ENCODE measurements around the gene RAB40AL. TPM values are rescaled to one million over a fixed set of nuclear protein-coding genes. Genes with fewer than 3 reads are reported as not detected.

Gene RAB40AL
- total RNA-seq, 2 donors from 2014 or later: 0.64 to 1.5 TPM

DNA sequence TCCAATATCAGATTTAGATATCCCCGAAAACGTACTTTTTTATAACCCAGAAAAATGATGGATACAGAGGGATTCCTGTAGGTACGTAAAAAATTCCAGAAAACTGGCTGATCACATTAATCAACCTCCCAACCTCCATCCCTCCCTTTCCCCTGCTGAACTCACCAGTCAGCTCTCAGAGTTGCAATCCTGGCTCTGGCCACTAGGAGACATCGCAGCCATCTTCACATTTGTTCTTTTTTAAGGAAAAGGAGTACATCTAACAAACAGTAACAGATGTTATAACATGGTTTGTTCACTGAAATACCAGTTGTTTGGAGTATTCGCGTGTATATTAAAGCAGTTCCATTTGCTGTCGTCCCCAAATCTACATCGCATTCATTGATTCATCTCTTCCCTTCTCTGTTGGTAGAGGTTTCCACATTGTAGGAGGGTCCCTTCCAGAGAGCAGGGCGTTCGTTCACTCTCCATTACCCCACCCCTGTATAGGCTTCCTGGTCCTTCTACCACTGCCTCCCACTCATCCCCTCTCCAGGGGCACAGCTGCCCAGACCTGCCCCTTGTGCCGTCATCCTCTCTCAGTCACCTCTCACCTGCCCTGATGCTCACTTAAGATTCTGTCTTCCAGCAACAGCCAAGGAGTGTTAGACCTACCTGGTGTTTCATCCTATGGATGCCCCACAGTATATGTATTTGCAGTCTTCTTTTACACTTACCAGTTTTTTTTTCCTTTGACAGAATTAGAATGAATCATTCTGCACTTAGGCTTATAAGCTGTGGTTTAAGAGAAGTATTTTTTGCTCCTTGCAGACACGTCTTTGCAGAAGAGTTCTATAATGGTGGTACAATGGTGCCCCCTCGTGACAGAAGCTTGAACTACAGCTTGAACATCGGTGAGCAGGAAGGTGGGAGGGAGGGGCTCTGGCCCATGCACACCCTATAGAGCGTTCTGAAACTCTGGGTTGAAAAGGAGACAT is 36.8 kb upstream of the RAB40AL start:
- TF ChIP-seq, protein P1, sequence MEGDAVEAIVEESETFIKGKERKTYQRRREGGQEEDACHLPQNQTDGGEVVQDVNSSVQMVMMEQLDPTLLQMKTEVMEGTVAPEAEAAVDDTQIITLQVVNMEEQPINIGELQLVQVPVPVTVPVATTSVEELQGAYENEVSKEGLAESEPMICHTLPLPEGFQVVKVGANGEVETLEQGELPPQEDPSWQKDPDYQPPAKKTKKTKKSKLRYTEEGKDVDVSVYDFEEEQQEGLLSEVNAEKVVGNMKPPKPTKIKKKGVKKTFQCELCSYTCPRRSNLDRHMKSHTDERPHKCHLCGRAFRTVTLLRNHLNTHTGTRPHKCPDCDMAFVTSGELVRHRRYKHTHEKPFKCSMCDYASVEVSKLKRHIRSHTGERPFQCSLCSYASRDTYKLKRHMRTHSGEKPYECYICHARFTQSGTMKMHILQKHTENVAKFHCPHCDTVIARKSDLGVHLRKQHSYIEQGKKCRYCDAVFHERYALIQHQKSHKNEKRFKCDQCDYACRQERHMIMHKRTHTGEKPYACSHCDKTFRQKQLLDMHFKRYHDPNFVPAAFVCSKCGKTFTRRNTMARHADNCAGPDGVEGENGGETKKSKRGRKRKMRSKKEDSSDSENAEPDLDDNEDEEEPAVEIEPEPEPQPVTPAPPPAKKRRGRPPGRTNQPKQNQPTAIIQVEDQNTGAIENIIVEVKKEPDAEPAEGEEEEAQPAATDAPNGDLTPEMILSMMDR (conservative IDR thresholded peaks at IDR 0.05): peak; percentile 76
- Histone ChIP-seq H3K4me1 (ENCODE audit: control insufficient read depth, insufficient read depth, low read length) (no peaks in the 10 kb centered on the region), H3K9me3 (ENCODE audit: control insufficient read depth, low read length) (no peaks in the 10 kb centered on the region), H3K36me3 (ENCODE audit: control insufficient read depth, insufficient read depth, low read length) (no peaks in the 10 kb centered on the region), H3K27ac (ENCODE audit: low read depth, low read length) (no peak overlapping the region), H3K4me3 (ENCODE audit: low read length) (no peak overlapping the region), H3K9ac (ENCODE audit: extremely low read depth, low read length, poor library complexity, severe bottlenecking) (no peak overlapping the region), H3K27me3 (ENCODE audit: control insufficient read depth, insufficient read depth, low read length, poor library complexity, severe bottlenecking) (no peaks in the 10 kb centered on the region)
- 50 to 83% methylated on average over 2 to 14 of the region's 15 CpGs for WGBS, 2 experiments (ENCODE audit: insufficient coverage in 1 of 2, insufficient read length in 1 of 2)
- H3K36me3 Mint-ChIP-seq (ENCODE audit: low read depth): peaks cover 12% of the 10 kb centered on the region
- H3K27me3 Mint-ChIP-seq (ENCODE audit: insufficient read depth): no peaks in the 10 kb centered on the region
- DNase-seq: peak; percentile 93
- H3K4me3 Mint-ChIP-seq: no peak overlapping the region
- H3K9me3 Mint-ChIP-seq: peaks cover 28% of the 10 kb centered on the region
- H3K4me1 Mint-ChIP-seq: no peaks in the 10 kb centered on the region
- H3K27ac Mint-ChIP-seq: peak overlapping the region; percentile 36

GRCh38 chrX:102902355-102902754 is 34.7 kb upstream of the RAB40AL start:
- Mint-ChIP-seq H3K4me1 (no peaks in the 10 kb centered on the region), H3K36me3 (ENCODE audit: low read depth) (peaks cover 26% of the 10 kb centered on the region), H3K9me3 (peaks cover 35% of the 10 kb centered on the region), H3K27ac (no peak overlapping the region), H3K4me3 (no peak overlapping the region), H3K27me3 (ENCODE audit: insufficient read depth) (no peaks in the 10 kb centered on the region)
- H3K27me3 ChIP-seq (ENCODE audit: control insufficient read depth, insufficient read depth, low read length, poor library complexity, severe bottlenecking): no peaks in the 10 kb centered on the region
- no peaks in the 10 kb centered on the region for H3K4me1 ChIP-seq (ENCODE audit: control insufficient read depth, insufficient read depth, low read length)
- no peak overlapping the region for H3K9ac ChIP-seq (ENCODE audit: extremely low read depth, low read length, poor library complexity, severe bottlenecking)
- H3K36me3 ChIP-seq (ENCODE audit: control insufficient read depth, insufficient read depth, low read length): peaks cover 4% of the 10 kb centered on the region
- DNase-seq: no peak
- no peaks in the 10 kb centered on the region for H3K9me3 ChIP-seq (ENCODE audit: control insufficient read depth, low read length)
- TF ChIP-seq, protein P1 (conservative IDR thresholded peaks at IDR 0.05): no peak
- no peak overlapping the region for H3K4me3 ChIP-seq (ENCODE audit: low read length)
- no peak overlapping the region for H3K27ac ChIP-seq (ENCODE audit: low read depth, low read length)

GRCh38 chrX:102930990-102931756 is 5.9 kb upstream of the RAB40AL start:
- Mint-ChIP-seq H3K4me1 (peaks cover 15% of the 10 kb centered on the region), H3K27ac (no peak overlapping the region), H3K36me3 (ENCODE audit: low read depth) (no peaks in the 10 kb centered on the region), H3K4me3 (no peak overlapping the region), H3K9me3 (peaks cover 24% of the 10 kb centered on the region), H3K27me3 (ENCODE audit: insufficient read depth) (no peaks in the 10 kb centered on the region)
- Histone ChIP-seq H3K36me3 (ENCODE audit: control insufficient read depth, insufficient read depth, low read length) (no peaks in the 10 kb centered on the region), H3K4me3 (ENCODE audit: low read length) (no peak overlapping the region), H3K9ac (ENCODE audit: extremely low read depth, low read length, poor library complexity, severe bottlenecking) (no peak overlapping the region), H3K27ac (ENCODE audit: low read depth, low read length) (no peak overlapping the region), H3K9me3 (ENCODE audit: control insufficient read depth, low read length) (no peaks in the 10 kb centered on the region), H3K27me3 (ENCODE audit: control insufficient read depth, insufficient read depth, low read length, poor library complexity, severe bottlenecking) (no peaks in the 10 kb centered on the region), H3K4me1 (ENCODE audit: control insufficient read depth, insufficient read depth, low read length) (no peaks in the 10 kb centered on the region)
- DNase-seq: no peak
- TF ChIP-seq, protein P1 (conservative IDR thresholded peaks at IDR 0.05): no peak
- WGBS, 2 experiments (ENCODE audit: insufficient coverage in 1 of 2, insufficient read length in 1 of 2): 86% methylated on average over 1 of the region's 2 CpGs; no CpG with 5 or more reads in 1 of the 2 experiments

All from endodermal cell (in vitro differentiated cells).